ENCODE results near the gene CHST6.
"Not testable (repeated sequence)": the region's sequence is repeated elsewhere in the genome, so short reads cannot be mapped to it uniquely, and the experiment has no call there.

CHST6 gene

DNA sequence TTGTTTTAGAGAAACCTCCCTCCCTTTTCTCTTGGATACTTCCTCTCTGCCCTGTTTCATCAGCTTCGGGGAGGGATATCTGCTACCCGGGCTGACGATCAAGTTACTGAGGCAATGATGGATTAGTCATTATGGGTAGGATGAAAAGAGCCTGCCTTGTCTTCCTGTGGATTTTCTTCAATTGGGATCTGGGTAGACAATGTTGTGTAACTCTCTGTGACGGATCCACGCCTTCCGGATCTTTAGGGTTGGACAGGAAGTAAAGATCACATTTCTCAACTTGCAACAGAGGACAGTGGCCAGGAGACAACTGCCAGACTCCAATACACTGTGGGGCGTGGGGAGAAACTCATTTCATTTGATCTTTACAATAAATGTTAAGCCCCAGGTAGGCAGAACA, 11.3 kb upstream of the CHST6 start:
- H3K36me3 ChIP-seq (replicated peaks; ENCODE audit: low read depth, low read length), result no peaks in the 10 kb centered on the region
- no peaks in the 10 kb centered on the region for H3K79me2 ChIP-seq (ENCODE audit: low read length)
- no peak for TF ChIP-seq EZH2phosphoT487 (IDR thresholded peaks at IDR 0.05; ENCODE audit: low read depth)
- TF ChIP-seq, protein P1, sequence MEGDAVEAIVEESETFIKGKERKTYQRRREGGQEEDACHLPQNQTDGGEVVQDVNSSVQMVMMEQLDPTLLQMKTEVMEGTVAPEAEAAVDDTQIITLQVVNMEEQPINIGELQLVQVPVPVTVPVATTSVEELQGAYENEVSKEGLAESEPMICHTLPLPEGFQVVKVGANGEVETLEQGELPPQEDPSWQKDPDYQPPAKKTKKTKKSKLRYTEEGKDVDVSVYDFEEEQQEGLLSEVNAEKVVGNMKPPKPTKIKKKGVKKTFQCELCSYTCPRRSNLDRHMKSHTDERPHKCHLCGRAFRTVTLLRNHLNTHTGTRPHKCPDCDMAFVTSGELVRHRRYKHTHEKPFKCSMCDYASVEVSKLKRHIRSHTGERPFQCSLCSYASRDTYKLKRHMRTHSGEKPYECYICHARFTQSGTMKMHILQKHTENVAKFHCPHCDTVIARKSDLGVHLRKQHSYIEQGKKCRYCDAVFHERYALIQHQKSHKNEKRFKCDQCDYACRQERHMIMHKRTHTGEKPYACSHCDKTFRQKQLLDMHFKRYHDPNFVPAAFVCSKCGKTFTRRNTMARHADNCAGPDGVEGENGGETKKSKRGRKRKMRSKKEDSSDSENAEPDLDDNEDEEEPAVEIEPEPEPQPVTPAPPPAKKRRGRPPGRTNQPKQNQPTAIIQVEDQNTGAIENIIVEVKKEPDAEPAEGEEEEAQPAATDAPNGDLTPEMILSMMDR (IDR thresholded peaks at IDR 0.05; ENCODE audit: low read depth, low read length), result no peak
- no peaks in the 10 kb centered on the region for H3K4me1 ChIP-seq (ENCODE audit: low read length)
- no peak overlapping the region for H3K27ac ChIP-seq (ENCODE audit: low read length)
- no peak overlapping the region for H2AFZ ChIP-seq (ENCODE audit: low read depth, low read length)
- H4K20me1 ChIP-seq (ENCODE audit: insufficient read depth, low read length), result no peaks in the 10 kb centered on the region
- no peak overlapping the region for H3K9ac ChIP-seq (ENCODE audit: low read length)
- H3K9me3 ChIP-seq (ENCODE audit: insufficient read depth, low read length), result no peaks in the 10 kb centered on the region
- no peak overlapping the region for H3K4me3 ChIP-seq (ENCODE audit: low read length)
- H3K4me2 ChIP-seq (ENCODE audit: low read length), result no peak overlapping the region
- peaks cover 18% of the 10 kb centered on the region for H3K27me3 ChIP-seq (ENCODE audit: low read depth, low read length)

DNA sequence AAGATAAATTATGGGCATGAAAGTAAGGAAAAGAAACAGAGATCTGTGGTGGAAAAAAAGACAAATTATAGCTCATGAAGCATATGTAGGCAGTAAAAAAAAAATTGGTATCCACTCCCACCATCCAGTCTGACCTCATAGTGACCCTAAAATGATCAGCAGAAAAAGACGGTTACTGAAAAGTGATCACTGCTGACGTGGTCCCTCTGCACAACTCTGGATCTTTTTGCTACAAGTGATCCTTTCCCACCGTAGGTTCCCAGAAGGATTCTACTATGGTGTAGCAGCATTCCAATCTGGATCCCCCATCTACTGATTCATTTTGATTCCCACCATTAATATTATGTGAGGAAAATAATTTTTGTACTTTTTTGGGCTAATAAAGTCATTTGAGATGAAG, 10.9 kb upstream of the CHST6 start:
- Histone ChIP-seq H3K9me3 (ENCODE audit: insufficient read depth, low read length) (no peaks in the 10 kb centered on the region), H3K4me2 (ENCODE audit: low read length) (no peak overlapping the region), H3K9ac (ENCODE audit: low read length) (no peak overlapping the region), H2AFZ (ENCODE audit: low read depth, low read length) (no peak overlapping the region), H3K27ac (ENCODE audit: low read length) (no peak overlapping the region), H3K4me1 (ENCODE audit: low read length) (no peaks in the 10 kb centered on the region), H3K79me2 (ENCODE audit: low read length) (no peaks in the 10 kb centered on the region), H4K20me1 (ENCODE audit: insufficient read depth, low read length) (no peaks in the 10 kb centered on the region), H3K4me3 (ENCODE audit: low read length) (no peak overlapping the region), H3K36me3 (replicated peaks; ENCODE audit: low read depth, low read length) (no peaks in the 10 kb centered on the region), H3K27me3 (ENCODE audit: low read depth, low read length) (peaks cover 18% of the 10 kb centered on the region)
- TF ChIP-seq, protein P1 (IDR thresholded peaks at IDR 0.05; ENCODE audit: low read depth, low read length), result no peak
- TF ChIP-seq EZH2phosphoT487 (IDR thresholded peaks at IDR 0.05; ENCODE audit: low read depth), result no peak

DNA sequence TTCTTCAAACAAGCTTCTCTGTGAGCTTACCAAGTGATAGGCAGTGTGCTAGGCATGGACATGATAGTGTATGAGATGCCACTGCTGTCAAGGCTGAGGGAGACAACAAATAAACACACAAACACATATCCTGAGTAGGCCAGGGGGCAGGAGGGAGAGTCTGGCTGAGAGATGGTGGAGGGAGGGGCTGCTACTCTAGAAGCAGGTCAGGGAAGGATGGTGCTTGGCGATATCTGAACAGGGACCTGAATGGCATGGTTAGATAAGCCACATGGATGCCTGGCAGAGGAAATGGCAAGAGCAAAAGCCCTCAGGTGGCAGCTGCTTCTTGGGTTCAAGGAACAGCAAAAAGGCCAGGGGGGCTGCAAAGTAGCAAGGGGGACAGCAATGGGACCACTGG, 8.6 kb upstream of the CHST6 start:
- Histone ChIP-seq H3K4me2 (ENCODE audit: low read length) (no peak overlapping the region), H3K9ac (ENCODE audit: low read length) (no peak overlapping the region), H3K79me2 (ENCODE audit: low read length) (no peaks in the 10 kb centered on the region), H3K27ac (ENCODE audit: low read length) (no peak overlapping the region), H3K27me3 (ENCODE audit: low read depth, low read length) (peaks cover 18% of the 10 kb centered on the region), H4K20me1 (ENCODE audit: insufficient read depth, low read length) (no peaks in the 10 kb centered on the region), H3K36me3 (replicated peaks; ENCODE audit: low read depth, low read length) (no peaks in the 10 kb centered on the region), H3K9me3 (ENCODE audit: insufficient read depth, low read length) (no peaks in the 10 kb centered on the region), H2AFZ (ENCODE audit: low read depth, low read length) (no peak overlapping the region), H3K4me3 (ENCODE audit: low read length) (no peak overlapping the region), H3K4me1 (ENCODE audit: low read length) (no peaks in the 10 kb centered on the region)
- no peak for TF ChIP-seq EZH2phosphoT487 (IDR thresholded peaks at IDR 0.05; ENCODE audit: low read depth)
- TF ChIP-seq, protein P1 (IDR thresholded peaks at IDR 0.05; ENCODE audit: low read depth, low read length), result no peak

DNA sequence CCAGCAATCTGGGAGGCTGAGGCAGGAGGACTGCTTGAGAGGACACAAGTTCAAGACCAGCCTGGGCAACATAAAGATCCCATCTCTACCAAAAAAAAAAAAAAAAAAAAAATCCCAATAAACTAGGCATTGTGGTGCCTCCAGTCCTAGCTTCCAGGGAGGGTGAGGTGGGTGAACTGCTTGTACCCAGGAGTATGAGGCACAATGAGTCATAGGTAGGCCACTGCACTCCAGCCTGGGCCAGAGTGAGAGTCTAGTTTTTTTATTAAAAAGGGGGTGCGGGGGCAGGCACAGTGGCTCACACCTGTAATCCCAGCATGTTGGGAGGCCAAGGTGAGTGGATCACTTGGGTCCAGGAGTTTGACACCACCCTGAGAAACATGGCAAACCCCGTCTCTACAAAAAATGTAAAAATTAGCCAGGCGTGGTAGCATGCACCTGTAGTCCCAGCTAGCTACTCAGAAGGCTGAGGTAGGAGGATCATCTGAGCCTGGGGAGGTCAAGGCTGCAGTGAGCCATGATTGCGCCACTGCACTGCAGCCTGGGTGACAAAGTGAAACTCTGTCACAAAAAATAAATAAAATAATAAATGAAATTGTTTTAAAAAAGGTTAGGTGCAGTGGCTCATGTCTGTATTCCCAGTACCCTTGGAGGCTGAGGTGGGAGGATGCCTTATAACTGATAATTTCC, 7.8 kb upstream of the CHST6 start:
- Histone ChIP-seq H3K4me1 (ENCODE audit: low read length) (no peaks in the 10 kb centered on the region), H3K9ac (ENCODE audit: low read length) (no peak overlapping the region), H3K27ac (ENCODE audit: low read length) (no peak overlapping the region), H3K36me3 (replicated peaks; ENCODE audit: low read depth, low read length) (no peaks in the 10 kb centered on the region), H3K4me3 (ENCODE audit: low read length) (no peak overlapping the region), H4K20me1 (ENCODE audit: insufficient read depth, low read length) (no peaks in the 10 kb centered on the region), H2AFZ (ENCODE audit: low read depth, low read length) (no peak overlapping the region), H3K4me2 (ENCODE audit: low read length) (no peak overlapping the region), H3K27me3 (ENCODE audit: low read depth, low read length) (peaks cover 17% of the 10 kb centered on the region), H3K9me3 (ENCODE audit: insufficient read depth, low read length) (no peaks in the 10 kb centered on the region), H3K79me2 (ENCODE audit: low read length) (no peaks in the 10 kb centered on the region)
- no peak for TF ChIP-seq EZH2phosphoT487 (IDR thresholded peaks at IDR 0.05; ENCODE audit: low read depth)
- TF ChIP-seq, protein P1 (IDR thresholded peaks at IDR 0.05; ENCODE audit: low read depth, low read length), result no peak

DNA sequence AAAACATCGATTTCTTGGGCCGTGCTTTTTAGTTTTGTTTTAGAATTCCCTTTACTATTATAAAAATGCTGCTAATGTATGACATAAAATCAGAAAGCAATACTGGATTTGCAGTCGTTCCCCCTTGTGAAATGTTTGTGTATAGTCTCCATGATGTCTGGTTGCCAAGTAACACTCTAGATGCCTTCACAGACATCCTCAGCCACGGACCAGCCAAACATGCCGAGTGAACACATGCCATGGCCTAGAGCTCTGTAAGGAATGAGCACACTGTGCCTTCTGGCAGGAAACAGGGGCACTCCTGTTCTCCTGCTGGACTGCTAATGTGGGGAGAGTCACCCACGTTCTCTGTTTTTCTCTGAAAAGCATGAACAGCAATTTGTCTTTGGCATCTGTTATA, 6.6 kb upstream of the CHST6 start:
- H3K36me3 ChIP-seq (replicated peaks; ENCODE audit: low read depth, low read length); H3K4me2 ChIP-seq (ENCODE audit: low read length); H3K9ac ChIP-seq (ENCODE audit: low read length); H3K4me3 ChIP-seq (ENCODE audit: low read length); H4K20me1 ChIP-seq (ENCODE audit: insufficient read depth, low read length); H2AFZ ChIP-seq (ENCODE audit: low read depth, low read length); H3K79me2 ChIP-seq (ENCODE audit: low read length); H3K4me1 ChIP-seq (ENCODE audit: low read length); H3K9me3 ChIP-seq (ENCODE audit: insufficient read depth, low read length); H3K27me3 ChIP-seq (ENCODE audit: low read depth, low read length); H3K27ac ChIP-seq (ENCODE audit: low read length): not testable (repeated sequence)

Data from OCI-LY3 (cell line).